Measurements from ENCODE around the gene VAV3. TPM values are rescaled to one million over a fixed set of nuclear protein-coding genes. Genes with fewer than 3 reads are reported as not detected.

VAV3 gene
- polyA plus RNA-seq, 1 of the 3 experiments (the other 2 are of a cell fraction), result not detected

DNA sequence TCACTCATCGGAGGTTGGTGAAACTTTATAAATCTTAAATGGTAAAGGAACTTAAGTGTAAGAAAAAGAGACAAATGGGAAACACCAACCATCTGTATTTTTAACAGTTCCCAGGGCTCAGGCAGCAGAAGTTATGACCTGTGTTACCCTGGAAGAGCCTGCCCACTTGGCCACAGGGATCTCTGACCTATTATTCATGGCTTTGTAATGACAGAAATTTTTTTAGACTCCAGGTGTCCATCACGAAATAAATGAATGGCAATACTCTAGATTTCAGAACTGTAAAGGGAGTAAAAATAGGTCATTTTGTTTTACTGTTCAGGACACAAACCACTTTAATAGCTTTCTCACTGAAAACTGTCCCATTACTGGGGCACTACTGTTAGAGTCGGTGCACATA lies 389.8 kb downstream of the VAV3 start:
- ChIA-PET POLR2A (no interaction called here), CTCF (no interaction called here)
- Histone ChIP-seq H3K4me1 (ENCODE audit: control insufficient read depth in 1 of 2, insufficient read depth in 2 of 2, low read depth in 1 of 2, low read length in 1 of 2) (peaks cover 4 to 7% of the 10 kb centered on the region in 2 experiments; a peak in 2 of 4 replicates), H3K9me3 (no peaks in the 10 kb centered on the region), H3K4me3 (ENCODE audit: low read depth in 2 of 2, low read length in 1 of 2) (no peak overlapping the region), H3K9me2 (no peaks in the 10 kb centered on the region), H3K27me3 (ENCODE audit: insufficient read depth) (no peaks in the 10 kb centered on the region), H4K20me1 (ENCODE audit: insufficient read depth) (no peaks in the 10 kb centered on the region), H3K4me2 (no peak overlapping the region), H3F3A (replicated peaks; ENCODE audit: insufficient read depth) (no peaks in the 10 kb centered on the region), H3K27ac (ENCODE audit: low read depth in 2 of 2, low read length in 1 of 2) (no peak overlapping the region), H3K79me2 (ENCODE audit: insufficient read depth) (no peaks in the 10 kb centered on the region), H3K36me3 (replicated peaks in 1 of 2; ENCODE audit: control insufficient read depth in 1 of 2, insufficient read depth in 2 of 2, low read length in 1 of 2) (no peaks in the 10 kb centered on the region), H2AFZ (ENCODE audit: low read depth) (no peak overlapping the region), H3K9ac (no peak overlapping the region)
- DNase-seq, result no peak
- 60% methylated on average over 3 of the region's 3 CpGs for WGBS (ENCODE audit: low lambda C conversion rate)
- TF ChIP-seq, protein P1, sequence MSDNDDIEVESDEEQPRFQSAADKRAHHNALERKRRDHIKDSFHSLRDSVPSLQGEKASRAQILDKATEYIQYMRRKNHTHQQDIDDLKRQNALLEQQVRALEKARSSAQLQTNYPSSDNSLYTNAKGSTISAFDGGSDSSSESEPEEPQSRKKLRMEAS (IDR thresholded peaks at IDR 0.05; ENCODE audit: low read depth), result no peak
- no peak for TF ChIP-seq EP300 (IDR thresholded peaks at IDR 0.05; ENCODE audit: borderline replicate concordance in 1 of 2, low read depth in 1 of 2, low read length in 1 of 2)
- no peak for TF ChIP-seq TCF12 (IDR thresholded peaks at IDR 0.05)
- TF ChIP-seq, protein P2, sequence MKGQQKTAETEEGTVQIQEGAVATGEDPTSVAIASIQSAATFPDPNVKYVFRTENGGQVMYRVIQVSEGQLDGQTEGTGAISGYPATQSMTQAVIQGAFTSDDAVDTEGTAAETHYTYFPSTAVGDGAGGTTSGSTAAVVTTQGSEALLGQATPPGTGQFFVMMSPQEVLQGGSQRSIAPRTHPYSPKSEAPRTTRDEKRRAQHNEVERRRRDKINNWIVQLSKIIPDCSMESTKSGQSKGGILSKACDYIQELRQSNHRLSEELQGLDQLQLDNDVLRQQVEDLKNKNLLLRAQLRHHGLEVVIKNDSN (IDR thresholded peaks at IDR 0.05; ENCODE audit: borderline replicate concordance, low read depth), result no peak
- TF ChIP-seq, protein P3, sequence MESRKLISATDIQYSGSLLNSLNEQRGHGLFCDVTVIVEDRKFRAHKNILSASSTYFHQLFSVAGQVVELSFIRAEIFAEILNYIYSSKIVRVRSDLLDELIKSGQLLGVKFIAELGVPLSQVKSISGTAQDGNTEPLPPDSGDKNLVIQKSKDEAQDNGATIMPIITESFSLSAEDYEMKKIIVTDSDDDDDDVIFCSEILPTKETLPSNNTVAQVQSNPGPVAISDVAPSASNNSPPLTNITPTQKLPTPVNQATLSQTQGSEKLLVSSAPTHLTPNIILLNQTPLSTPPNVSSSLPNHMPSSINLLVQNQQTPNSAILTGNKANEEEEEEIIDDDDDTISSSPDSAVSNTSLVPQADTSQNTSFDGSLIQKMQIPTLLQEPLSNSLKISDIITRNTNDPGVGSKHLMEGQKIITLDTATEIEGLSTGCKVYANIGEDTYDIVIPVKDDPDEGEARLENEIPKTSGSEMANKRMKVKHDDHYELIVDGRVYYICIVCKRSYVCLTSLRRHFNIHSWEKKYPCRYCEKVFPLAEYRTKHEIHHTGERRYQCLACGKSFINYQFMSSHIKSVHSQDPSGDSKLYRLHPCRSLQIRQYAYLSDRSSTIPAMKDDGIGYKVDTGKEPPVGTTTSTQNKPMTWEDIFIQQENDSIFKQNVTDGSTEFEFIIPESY (IDR thresholded peaks at IDR 0.05; ENCODE audit: borderline replicate concordance, low read depth), result no peak
- TF ChIP-seq, protein P4, sequence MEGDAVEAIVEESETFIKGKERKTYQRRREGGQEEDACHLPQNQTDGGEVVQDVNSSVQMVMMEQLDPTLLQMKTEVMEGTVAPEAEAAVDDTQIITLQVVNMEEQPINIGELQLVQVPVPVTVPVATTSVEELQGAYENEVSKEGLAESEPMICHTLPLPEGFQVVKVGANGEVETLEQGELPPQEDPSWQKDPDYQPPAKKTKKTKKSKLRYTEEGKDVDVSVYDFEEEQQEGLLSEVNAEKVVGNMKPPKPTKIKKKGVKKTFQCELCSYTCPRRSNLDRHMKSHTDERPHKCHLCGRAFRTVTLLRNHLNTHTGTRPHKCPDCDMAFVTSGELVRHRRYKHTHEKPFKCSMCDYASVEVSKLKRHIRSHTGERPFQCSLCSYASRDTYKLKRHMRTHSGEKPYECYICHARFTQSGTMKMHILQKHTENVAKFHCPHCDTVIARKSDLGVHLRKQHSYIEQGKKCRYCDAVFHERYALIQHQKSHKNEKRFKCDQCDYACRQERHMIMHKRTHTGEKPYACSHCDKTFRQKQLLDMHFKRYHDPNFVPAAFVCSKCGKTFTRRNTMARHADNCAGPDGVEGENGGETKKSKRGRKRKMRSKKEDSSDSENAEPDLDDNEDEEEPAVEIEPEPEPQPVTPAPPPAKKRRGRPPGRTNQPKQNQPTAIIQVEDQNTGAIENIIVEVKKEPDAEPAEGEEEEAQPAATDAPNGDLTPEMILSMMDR (IDR thresholded peaks at IDR 0.05), result no peak
- no peak for TF ChIP-seq RAD21 (IDR thresholded peaks at IDR 0.05; ENCODE audit: low read length)
- no peak for TF ChIP-seq RXRA (IDR thresholded peaks at IDR 0.05; ENCODE audit: borderline replicate concordance, low read depth)
- TF ChIP-seq MXI1 (IDR thresholded peaks at IDR 0.05; ENCODE audit: low read depth, low read length), result no peak
- no peak for TF ChIP-seq TAF1 (IDR thresholded peaks at IDR 0.05; ENCODE audit: borderline replicate concordance, low read depth, low read length)
- no peak for TF ChIP-seq JUND (IDR thresholded peaks at IDR 0.05)
- TF ChIP-seq RFX5 (IDR thresholded peaks at IDR 0.05; ENCODE audit: low read length), result no peak
- TF ChIP-seq, protein P5, sequence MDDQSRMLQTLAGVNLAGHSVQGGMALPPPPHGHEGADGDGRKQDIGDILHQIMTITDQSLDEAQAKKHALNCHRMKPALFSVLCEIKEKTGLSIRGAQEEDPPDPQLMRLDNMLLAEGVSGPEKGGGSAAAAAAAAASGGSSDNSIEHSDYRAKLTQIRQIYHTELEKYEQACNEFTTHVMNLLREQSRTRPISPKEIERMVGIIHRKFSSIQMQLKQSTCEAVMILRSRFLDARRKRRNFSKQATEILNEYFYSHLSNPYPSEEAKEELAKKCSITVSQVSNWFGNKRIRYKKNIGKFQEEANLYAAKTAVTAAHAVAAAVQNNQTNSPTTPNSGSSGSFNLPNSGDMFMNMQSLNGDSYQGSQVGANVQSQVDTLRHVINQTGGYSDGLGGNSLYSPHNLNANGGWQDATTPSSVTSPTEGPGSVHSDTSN (IDR thresholded peaks at IDR 0.05), result no peak
- TF ChIP-seq EZH2phosphoT487 (IDR thresholded peaks at IDR 0.05; ENCODE audit: borderline replicate concordance, low read depth), result no peak
- TF ChIP-seq, protein P6, sequence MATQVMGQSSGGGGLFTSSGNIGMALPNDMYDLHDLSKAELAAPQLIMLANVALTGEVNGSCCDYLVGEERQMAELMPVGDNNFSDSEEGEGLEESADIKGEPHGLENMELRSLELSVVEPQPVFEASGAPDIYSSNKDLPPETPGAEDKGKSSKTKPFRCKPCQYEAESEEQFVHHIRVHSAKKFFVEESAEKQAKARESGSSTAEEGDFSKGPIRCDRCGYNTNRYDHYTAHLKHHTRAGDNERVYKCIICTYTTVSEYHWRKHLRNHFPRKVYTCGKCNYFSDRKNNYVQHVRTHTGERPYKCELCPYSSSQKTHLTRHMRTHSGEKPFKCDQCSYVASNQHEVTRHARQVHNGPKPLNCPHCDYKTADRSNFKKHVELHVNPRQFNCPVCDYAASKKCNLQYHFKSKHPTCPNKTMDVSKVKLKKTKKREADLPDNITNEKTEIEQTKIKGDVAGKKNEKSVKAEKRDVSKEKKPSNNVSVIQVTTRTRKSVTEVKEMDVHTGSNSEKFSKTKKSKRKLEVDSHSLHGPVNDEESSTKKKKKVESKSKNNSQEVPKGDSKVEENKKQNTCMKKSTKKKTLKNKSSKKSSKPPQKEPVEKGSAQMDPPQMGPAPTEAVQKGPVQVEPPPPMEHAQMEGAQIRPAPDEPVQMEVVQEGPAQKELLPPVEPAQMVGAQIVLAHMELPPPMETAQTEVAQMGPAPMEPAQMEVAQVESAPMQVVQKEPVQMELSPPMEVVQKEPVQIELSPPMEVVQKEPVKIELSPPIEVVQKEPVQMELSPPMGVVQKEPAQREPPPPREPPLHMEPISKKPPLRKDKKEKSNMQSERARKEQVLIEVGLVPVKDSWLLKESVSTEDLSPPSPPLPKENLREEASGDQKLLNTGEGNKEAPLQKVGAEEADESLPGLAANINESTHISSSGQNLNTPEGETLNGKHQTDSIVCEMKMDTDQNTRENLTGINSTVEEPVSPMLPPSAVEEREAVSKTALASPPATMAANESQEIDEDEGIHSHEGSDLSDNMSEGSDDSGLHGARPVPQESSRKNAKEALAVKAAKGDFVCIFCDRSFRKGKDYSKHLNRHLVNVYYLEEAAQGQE (IDR thresholded peaks at IDR 0.05; ENCODE audit: low read depth, low read length), result no peak
- TF ChIP-seq ELF1 (IDR thresholded peaks at IDR 0.05), result no peak
